ENCODE measurements around the gene ELP5. TPM values are rescaled to one million over a fixed set of nuclear protein-coding genes. Genes with fewer than 3 reads are reported as not detected.

Gene ELP5
- polyA plus RNA-seq, 1 of the 3 experiments (the other 2 are of a cell fraction), result 45.4 TPM

DNA sequence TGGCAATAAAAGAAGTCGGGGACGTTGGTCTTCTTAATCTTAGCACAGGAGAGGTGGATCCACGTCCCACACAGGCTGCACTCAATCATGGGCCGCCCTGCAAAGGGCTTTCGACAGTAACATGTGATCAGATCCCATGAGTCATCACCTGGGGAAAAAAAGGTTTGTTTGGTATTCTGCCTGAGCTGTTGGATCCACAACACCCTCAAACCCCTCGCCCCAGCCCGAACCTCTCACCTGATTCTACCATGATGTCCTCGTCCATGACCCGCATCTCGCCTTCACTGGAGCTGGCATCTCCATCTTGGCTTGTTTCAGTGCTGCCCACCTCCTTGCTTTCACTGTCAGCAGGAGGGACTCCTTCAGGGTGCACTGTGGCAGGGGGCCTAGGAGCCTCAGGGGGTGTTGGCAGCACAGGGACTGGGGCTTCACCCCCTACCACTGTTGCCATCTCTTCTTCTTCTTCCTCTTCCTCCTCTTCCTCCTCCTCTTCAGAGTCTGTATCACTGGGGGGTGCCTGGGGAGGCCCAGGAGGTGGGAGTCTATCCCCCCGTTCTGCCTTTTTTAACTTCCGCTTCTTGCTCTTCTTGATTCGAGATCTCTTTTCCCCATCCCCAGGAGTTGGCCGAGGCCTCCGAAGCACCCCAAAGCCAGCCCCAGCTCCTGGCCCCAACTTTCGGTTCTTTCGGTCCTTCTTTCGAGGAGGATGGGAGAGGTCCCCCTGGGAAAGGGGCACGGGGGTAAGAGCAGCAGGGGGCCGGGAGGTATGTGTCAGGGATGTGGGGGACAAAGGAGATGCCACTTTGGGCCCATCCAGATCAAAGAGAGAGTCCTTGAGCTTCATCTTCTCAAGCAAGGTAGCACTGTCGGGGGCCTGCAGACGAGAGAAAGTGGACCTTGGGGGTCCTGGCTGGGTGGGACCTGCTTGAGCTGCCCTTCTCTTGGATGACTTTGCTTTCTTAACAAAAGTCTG lies 16.0 kb upstream of the ELP5 start:
- Histone ChIP-seq H3K9me2 (no peaks in the 10 kb centered on the region), H2AFZ (ENCODE audit: low read depth) (no peak overlapping the region), H3K4me1 (ENCODE audit: control insufficient read depth in 1 of 2, insufficient read depth in 2 of 2, low read depth in 1 of 2, low read length in 1 of 2) (peaks cover 40 to 44% of the 10 kb centered on the region in 2 experiments), H4K20me1 (ENCODE audit: insufficient read depth) (peaks cover 22% of the 10 kb centered on the region), H3K79me2 (ENCODE audit: insufficient read depth) (peaks cover 89% of the 10 kb centered on the region), H3K9me3 (no peaks in the 10 kb centered on the region), H3K4me2 (peak overlapping the region; percentile 81; the same call in 1 of the 2 replicates), H3F3A (replicated peaks; ENCODE audit: insufficient read depth) (peaks cover 46% of the 10 kb centered on the region), H3K27me3 (ENCODE audit: insufficient read depth) (no peaks in the 10 kb centered on the region), H3K27ac (ENCODE audit: low read depth in 2 of 2, low read length in 1 of 2) (peak overlapping the region; percentile 82 to 94; a peak in 3 of 4 replicates), H3K4me3 (ENCODE audit: low read depth in 2 of 2, low read length in 1 of 2) (no peak overlapping the region; a peak in 1 of 4 replicates), H3K9ac (no peak overlapping the region), H3K36me3 (replicated peaks in 1 of 2; ENCODE audit: control insufficient read depth in 1 of 2, insufficient read depth in 2 of 2, low read length in 1 of 2) (peaks cover 35 to 37% of the 10 kb centered on the region in 2 experiments)
- DNase-seq, result no peak
- TF ChIP-seq JUND (IDR thresholded peaks at IDR 0.05) (peak; percentile 22; the same call in 1 of the 2 replicates), FOSL2 (IDR thresholded peaks at IDR 0.05; ENCODE audit: borderline replicate concordance, low read depth) (peak; percentile 21; the same call in 1 of the 2 replicates), TCF12 (IDR thresholded peaks at IDR 0.05) (0 out of 2 replicates have a peak, but pooled peaks have one; percentile 29)
- TF ChIP-seq, protein P1, sequence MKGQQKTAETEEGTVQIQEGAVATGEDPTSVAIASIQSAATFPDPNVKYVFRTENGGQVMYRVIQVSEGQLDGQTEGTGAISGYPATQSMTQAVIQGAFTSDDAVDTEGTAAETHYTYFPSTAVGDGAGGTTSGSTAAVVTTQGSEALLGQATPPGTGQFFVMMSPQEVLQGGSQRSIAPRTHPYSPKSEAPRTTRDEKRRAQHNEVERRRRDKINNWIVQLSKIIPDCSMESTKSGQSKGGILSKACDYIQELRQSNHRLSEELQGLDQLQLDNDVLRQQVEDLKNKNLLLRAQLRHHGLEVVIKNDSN (IDR thresholded peaks at IDR 0.05; ENCODE audit: borderline replicate concordance, low read depth), result no peak
- TF ChIP-seq, protein P2, sequence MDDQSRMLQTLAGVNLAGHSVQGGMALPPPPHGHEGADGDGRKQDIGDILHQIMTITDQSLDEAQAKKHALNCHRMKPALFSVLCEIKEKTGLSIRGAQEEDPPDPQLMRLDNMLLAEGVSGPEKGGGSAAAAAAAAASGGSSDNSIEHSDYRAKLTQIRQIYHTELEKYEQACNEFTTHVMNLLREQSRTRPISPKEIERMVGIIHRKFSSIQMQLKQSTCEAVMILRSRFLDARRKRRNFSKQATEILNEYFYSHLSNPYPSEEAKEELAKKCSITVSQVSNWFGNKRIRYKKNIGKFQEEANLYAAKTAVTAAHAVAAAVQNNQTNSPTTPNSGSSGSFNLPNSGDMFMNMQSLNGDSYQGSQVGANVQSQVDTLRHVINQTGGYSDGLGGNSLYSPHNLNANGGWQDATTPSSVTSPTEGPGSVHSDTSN (IDR thresholded peaks at IDR 0.05), result peak; percentile 51; the same call in 1 of the 2 replicates
- ChIA-PET POLR2A (no interaction called here), CTCF (interaction anchor here (1.2 to 5.3 kb wide), 7 partner anchors 16 to 190 kb away, joined by 3 to 37 read pairs (median 4); partner anchors contain the start of genes ACADVL, CTDNEP1, DLG4 and NEURL4)
- 84% methylated on average over 20 of the region's 22 CpGs for WGBS (ENCODE audit: low lambda C conversion rate)

DNA sequence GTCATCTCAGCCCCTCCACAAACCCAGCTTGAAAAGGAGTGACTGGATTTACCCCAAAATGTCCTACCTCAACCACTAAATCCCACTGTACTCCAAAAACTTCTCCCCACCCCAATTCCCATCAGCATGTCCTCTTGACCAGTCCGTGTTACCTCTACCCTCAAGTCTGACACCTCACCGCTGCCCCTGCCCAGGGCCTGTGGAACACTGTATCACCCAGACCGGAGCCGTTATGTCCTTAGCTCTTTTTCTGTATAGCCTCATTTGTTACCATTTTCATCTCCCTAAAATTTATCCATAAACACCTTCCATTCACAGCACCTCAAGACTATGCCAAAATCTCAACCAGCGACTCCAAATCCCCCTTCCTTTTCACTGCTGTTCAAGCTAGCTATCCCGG lies 15.2 kb upstream of the ELP5 start:
- CTCF ChIA-PET, result interaction anchor here (1.1 to 5.3 kb wide), 7 partner anchors 16 to 192 kb away, joined by 3 to 37 read pairs (median 4); partner anchors contain the start of genes ACADVL, DLG4 and NEURL4
- Histone ChIP-seq H3K4me2 (peak overlapping the region; percentile 84), H3K9me2 (no peaks in the 10 kb centered on the region), H3K4me3 (ENCODE audit: low read depth in 2 of 2, low read length in 1 of 2) (peak overlapping the region; percentile 88 to 99; a peak in 2 of 4 replicates), H3F3A (replicated peaks; ENCODE audit: insufficient read depth) (peaks cover 54% of the 10 kb centered on the region), H4K20me1 (ENCODE audit: insufficient read depth) (peaks cover 16% of the 10 kb centered on the region), H3K9me3 (no peaks in the 10 kb centered on the region), H3K9ac (no peak overlapping the region), H3K27me3 (ENCODE audit: insufficient read depth) (no peaks in the 10 kb centered on the region), H2AFZ (ENCODE audit: low read depth) (no peak overlapping the region), H3K4me1 (ENCODE audit: control insufficient read depth in 1 of 2, insufficient read depth in 2 of 2, low read depth in 1 of 2, low read length in 1 of 2) (peaks cover 45% of the 10 kb centered on the region in 2 experiments), H3K79me2 (ENCODE audit: insufficient read depth) (peaks cover 89% of the 10 kb centered on the region), H3K36me3 (replicated peaks in 1 of 2; ENCODE audit: control insufficient read depth in 1 of 2, insufficient read depth in 2 of 2, low read length in 1 of 2) (peaks cover 33 to 40% of the 10 kb centered on the region in 2 experiments), H3K27ac (ENCODE audit: low read depth in 2 of 2, low read length in 1 of 2) (peak overlapping the region in 1 of 2 experiments; percentile 75; a peak in 3 of 4 replicates)
- 87% methylated on average over 6 of the region's 6 CpGs for WGBS (ENCODE audit: low lambda C conversion rate)
- DNase-seq, result no peak
- POLR2A ChIA-PET, result no interaction called here
- no peak for TF ChIP-seq FOXM1 (IDR thresholded peaks at IDR 0.05; ENCODE audit: low read depth)
- TF ChIP-seq, protein P2 (IDR thresholded peaks at IDR 0.05), result no peak
- no peak for TF ChIP-seq RXRA (IDR thresholded peaks at IDR 0.05; ENCODE audit: borderline replicate concordance, low read depth)
- no peak for TF ChIP-seq NRF1 (IDR thresholded peaks at IDR 0.05; ENCODE audit: low read depth, low read length)
- TF ChIP-seq FOSL2 (IDR thresholded peaks at IDR 0.05; ENCODE audit: borderline replicate concordance, low read depth), result no peak
- TF ChIP-seq EZH2phosphoT487 (IDR thresholded peaks at IDR 0.05; ENCODE audit: borderline replicate concordance, low read depth), result no peak
- TF ChIP-seq MEF2A (IDR thresholded peaks at IDR 0.05; ENCODE audit: borderline replicate concordance, low read depth), result no peak
- TF ChIP-seq, protein P3, sequence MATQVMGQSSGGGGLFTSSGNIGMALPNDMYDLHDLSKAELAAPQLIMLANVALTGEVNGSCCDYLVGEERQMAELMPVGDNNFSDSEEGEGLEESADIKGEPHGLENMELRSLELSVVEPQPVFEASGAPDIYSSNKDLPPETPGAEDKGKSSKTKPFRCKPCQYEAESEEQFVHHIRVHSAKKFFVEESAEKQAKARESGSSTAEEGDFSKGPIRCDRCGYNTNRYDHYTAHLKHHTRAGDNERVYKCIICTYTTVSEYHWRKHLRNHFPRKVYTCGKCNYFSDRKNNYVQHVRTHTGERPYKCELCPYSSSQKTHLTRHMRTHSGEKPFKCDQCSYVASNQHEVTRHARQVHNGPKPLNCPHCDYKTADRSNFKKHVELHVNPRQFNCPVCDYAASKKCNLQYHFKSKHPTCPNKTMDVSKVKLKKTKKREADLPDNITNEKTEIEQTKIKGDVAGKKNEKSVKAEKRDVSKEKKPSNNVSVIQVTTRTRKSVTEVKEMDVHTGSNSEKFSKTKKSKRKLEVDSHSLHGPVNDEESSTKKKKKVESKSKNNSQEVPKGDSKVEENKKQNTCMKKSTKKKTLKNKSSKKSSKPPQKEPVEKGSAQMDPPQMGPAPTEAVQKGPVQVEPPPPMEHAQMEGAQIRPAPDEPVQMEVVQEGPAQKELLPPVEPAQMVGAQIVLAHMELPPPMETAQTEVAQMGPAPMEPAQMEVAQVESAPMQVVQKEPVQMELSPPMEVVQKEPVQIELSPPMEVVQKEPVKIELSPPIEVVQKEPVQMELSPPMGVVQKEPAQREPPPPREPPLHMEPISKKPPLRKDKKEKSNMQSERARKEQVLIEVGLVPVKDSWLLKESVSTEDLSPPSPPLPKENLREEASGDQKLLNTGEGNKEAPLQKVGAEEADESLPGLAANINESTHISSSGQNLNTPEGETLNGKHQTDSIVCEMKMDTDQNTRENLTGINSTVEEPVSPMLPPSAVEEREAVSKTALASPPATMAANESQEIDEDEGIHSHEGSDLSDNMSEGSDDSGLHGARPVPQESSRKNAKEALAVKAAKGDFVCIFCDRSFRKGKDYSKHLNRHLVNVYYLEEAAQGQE (IDR thresholded peaks at IDR 0.05; ENCODE audit: low read depth, low read length), result no peak
- no peak for TF ChIP-seq TAF1 (IDR thresholded peaks at IDR 0.05; ENCODE audit: borderline replicate concordance, low read depth, low read length)
- TF ChIP-seq, protein P4, sequence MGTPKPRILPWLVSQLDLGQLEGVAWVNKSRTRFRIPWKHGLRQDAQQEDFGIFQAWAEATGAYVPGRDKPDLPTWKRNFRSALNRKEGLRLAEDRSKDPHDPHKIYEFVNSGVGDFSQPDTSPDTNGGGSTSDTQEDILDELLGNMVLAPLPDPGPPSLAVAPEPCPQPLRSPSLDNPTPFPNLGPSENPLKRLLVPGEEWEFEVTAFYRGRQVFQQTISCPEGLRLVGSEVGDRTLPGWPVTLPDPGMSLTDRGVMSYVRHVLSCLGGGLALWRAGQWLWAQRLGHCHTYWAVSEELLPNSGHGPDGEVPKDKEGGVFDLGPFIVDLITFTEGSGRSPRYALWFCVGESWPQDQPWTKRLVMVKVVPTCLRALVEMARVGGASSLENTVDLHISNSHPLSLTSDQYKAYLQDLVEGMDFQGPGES (IDR thresholded peaks at IDR 0.05; ENCODE audit: low read depth, low read length), result no peak
- TF ChIP-seq RAD21 (IDR thresholded peaks at IDR 0.05; ENCODE audit: low read length), result no peak

Measured in SK-N-SH (cell line).